Keratinocyte (primary cell): ENCODE measurements around the gene VSIR. TPM values are rescaled to one million over a fixed set of nuclear protein-coding genes. Genes with fewer than 3 reads are reported as not detected.

ENCODE experiments used
- DNase-seq: peaks from one replicate; pipeline ENCODE4 v3.0.0-alpha.2; 2011; ENCODE audit warnings: low read depth, missing footprints, low spot score
- FAIRE-seq: peaks from 2 replicates; lab custom pipeline; 2011; peaks lifted over from hg19 to GRCh38; lab: Jason Lieb, UNC
- H2AFZ ChIP-seq: 2 replicates; pipeline ENCODE4 v1.6.0; 2012; ENCODE audit warnings: low read length, control low read depth, inconsistent platforms; ENCODE audit not compliant: control insufficient read depth
- H3K27ac ChIP-seq: 2 replicates; pipeline ENCODE4 v1.5.1; 2011; ENCODE audit warnings: low read length; ENCODE audit not compliant: control insufficient read depth, insufficient read depth
- H3K27me3 ChIP-seq: 3 replicates; pipeline ENCODE4 v1.6.0; 2011; ENCODE audit warnings: low read length; ENCODE audit not compliant: control insufficient read depth, insufficient read depth; ENCODE audit errors: extremely low read depth
- H3K36me3 ChIP-seq, 2 experiments: 2 replicates in 1 of 2; 3 replicates in 1 of 2; pipeline ENCODE4 v1.5.1; 2011; ENCODE audit warnings: low read length in 2 of 2, mild to moderate bottlenecking in 1 of 2; ENCODE audit not compliant: control insufficient read depth in 2 of 2, insufficient read depth in 2 of 2; ENCODE audit errors: extremely low read depth in 1 of 2
- H3K4me1 ChIP-seq: 3 replicates; pipeline ENCODE4 v1.5.1; 2011; ENCODE audit warnings: low read length; ENCODE audit not compliant: control insufficient read depth, insufficient read depth; ENCODE audit errors: extremely low read depth
- H3K4me2 ChIP-seq: 3 replicates; pipeline ENCODE4 v1.6.0; 2011; ENCODE audit warnings: low read depth, low read length; ENCODE audit not compliant: control insufficient read depth, insufficient read depth; ENCODE audit errors: extremely low read depth
- H3K4me3 ChIP-seq, 3 experiments: fragments of 200-600 bp in 1 of 3; sonication (generic) in 1 of 3; 2 replicates in 2 of 3; 3 replicates in 1 of 3; pipeline ENCODE4 v1.5.1; 2011 to 2016; ENCODE audit warnings: low read length in 3 of 3, mild to moderate bottlenecking in 3 of 3, control low read depth in 2 of 3, inconsistent platforms in 1 of 3, low read depth in 1 of 3, mixed read lengths in 1 of 3, mixed run types in 1 of 3, moderate library complexity in 1 of 3; ENCODE audit not compliant: control insufficient read depth in 2 of 3, insufficient read depth in 2 of 3; ENCODE audit errors: extremely low read depth in 1 of 3
- H3K79me2 ChIP-seq: 2 replicates; pipeline ENCODE4 v1.6.0; 2012; ENCODE audit warnings: low read length; ENCODE audit not compliant: control insufficient read depth, insufficient read depth
- H3K9ac ChIP-seq: 3 replicates; pipeline ENCODE4 v1.6.0; 2011; ENCODE audit warnings: low read length; ENCODE audit not compliant: control insufficient read depth, insufficient read depth; ENCODE audit errors: extremely low read depth
- H3K9me1 ChIP-seq: 3 replicates; pipeline ENCODE4 v1.6.0; 2011; ENCODE audit warnings: low read length; ENCODE audit not compliant: control insufficient read depth, insufficient read depth; ENCODE audit errors: extremely low read depth
- H3K9me3 ChIP-seq: 2 replicates; pipeline ENCODE4 v1.5.1; 2012; ENCODE audit warnings: low read depth, low read length; ENCODE audit not compliant: control insufficient read depth
- H4K20me1 ChIP-seq: 3 replicates; pipeline ENCODE4 v1.6.0; 2011; ENCODE audit warnings: low read length; ENCODE audit not compliant: control insufficient read depth, insufficient read depth; ENCODE audit errors: extremely low read depth
- EZH2 ChIP-seq: IDR thresholded peaks from one replicate; pipeline ENCODE4 v1.6.1; 2012; ENCODE audit warnings: inconsistent platforms, mild to moderate bottlenecking, low read length, moderate library complexity
- dilution Hi-C: fragments of 300-500 bp; cut with MboI; formaldehyde crosslinking; loops from one replicate; pipeline ENCODE4 v1.7.0; 2020; ENCODE audit warnings: low sequenced_read_pairs; ENCODE audit not compliant: extremely low pct_ligation_motif_present
- polyA plus RNA-seq, 5 experiments: library from polyadenylated mRNA; depleted of rRNA in 3 of 5; stranded (reverse) in 3 of 5; stranded (forward) in 1 of 5; unstranded in 1 of 5; fragments of >200 nt; gene quantifications; 1 replicate in 1 of 5; 2 replicates in 3 of 5; 3 replicates in 1 of 5; pipeline versions ENCODE4 v1.2.1 to v1.2.3, GENCODE V29; 2011 to 2012; ENCODE audit warnings: missing spikeins in 2 of 5, low read depth in 1 of 5, low replicate concordance in 1 of 5
- TF ChIP-seq, protein P1 (sequence below), 3 experiments: IDR thresholded peaks in 1 of 3; conservative IDR thresholded peaks in 1 of 3; optimal IDR thresholded peaks in 1 of 3; 2 replicates in 2 of 3; 3 replicates in 1 of 3; pipeline versions ENCODE3 to v1.5.1; 2011; ENCODE audit warnings: low read length in 3 of 3, mild to moderate bottlenecking in 3 of 3, moderate library complexity in 2 of 3, control low read depth in 1 of 3, inconsistent platforms in 1 of 3; ENCODE audit not compliant: insufficient read depth in 2 of 3; ENCODE audit errors: extremely low read depth in 1 of 3

The VSIR gene
- polyA plus RNA-seq, 1 donor (not counting 4 experiments of a cell fraction or from before 2014, with no cell fraction given): 8.1 TPM

DNA sequence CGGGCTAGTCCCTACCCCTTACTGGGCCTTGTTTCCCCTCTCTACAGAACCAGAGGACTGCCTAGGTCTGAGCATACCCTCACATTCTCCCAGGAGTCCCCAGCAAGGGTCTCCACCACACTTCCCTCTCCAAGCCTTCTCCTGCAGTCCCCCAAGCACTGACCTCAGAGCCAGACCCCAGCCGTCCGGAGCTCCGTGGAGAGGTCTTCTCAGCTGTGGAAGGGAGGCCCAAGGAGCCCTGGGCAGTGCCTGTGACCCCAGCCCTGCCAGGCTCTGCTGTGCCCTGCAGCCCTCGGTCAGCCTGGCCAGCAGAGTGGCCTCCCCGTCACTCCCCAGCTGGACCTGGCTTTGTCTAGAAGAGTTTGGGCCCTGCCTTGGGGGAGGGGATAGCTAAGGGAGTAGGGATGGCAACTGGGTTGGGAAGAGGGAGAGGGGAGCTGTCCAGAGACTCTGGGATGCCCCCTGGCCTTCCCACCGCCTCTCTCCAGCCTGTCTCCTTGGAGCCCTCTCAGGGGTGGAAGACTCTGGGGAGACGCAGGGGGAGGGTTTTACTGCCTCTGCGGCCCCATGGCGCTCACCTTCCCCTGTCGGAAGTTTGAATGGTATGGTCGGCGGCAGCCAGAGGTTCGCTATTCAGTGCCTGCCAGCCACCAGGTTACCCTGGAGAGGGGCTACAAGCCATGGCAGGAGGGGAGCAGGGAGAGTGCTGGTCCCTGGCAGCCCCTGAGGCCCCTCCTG, 53.7 kb downstream of the VSIR start, which contains the start of gene C10orf105:
Gene C10orf105, minus strand, starts transcription at position 315 of the 738 bp plus-strand sequence. CDS start 3,441 bp downstream, outside the sequence.
- H3K36me3 ChIP-seq: no peaks in the 10 kb centered on the region
- no peaks in the 10 kb centered on the region for H3K79me2 ChIP-seq
- dilution Hi-C loops: no loop called here
- H3K4me3 ChIP-seq: no peak within 1 kb of the TSS
- no peak for FAIRE-seq
- peaks cover 3% of the 10 kb centered on the region for H3K4me1 ChIP-seq
- no peak within 1 kb of the TSS for H3K4me2 ChIP-seq
- TF ChIP-seq, protein P1, sequence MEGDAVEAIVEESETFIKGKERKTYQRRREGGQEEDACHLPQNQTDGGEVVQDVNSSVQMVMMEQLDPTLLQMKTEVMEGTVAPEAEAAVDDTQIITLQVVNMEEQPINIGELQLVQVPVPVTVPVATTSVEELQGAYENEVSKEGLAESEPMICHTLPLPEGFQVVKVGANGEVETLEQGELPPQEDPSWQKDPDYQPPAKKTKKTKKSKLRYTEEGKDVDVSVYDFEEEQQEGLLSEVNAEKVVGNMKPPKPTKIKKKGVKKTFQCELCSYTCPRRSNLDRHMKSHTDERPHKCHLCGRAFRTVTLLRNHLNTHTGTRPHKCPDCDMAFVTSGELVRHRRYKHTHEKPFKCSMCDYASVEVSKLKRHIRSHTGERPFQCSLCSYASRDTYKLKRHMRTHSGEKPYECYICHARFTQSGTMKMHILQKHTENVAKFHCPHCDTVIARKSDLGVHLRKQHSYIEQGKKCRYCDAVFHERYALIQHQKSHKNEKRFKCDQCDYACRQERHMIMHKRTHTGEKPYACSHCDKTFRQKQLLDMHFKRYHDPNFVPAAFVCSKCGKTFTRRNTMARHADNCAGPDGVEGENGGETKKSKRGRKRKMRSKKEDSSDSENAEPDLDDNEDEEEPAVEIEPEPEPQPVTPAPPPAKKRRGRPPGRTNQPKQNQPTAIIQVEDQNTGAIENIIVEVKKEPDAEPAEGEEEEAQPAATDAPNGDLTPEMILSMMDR (optimal IDR thresholded peaks at IDR 0.05 in 1 of 3, IDR thresholded peaks at IDR 0.05 in 1 of 3, conservative IDR thresholded peaks at IDR 0.05 in 1 of 3; ENCODE audit: extremely low read depth in 1 of 3, insufficient read depth in 2 of 3, low read length in 3 of 3): no peak
- TF ChIP-seq EZH2: no peak
- H3K9me3 ChIP-seq: no peaks in the 10 kb centered on the region
- no peak within 1 kb of the TSS for H3K27ac ChIP-seq
- H3K27me3 ChIP-seq: no peaks in the 10 kb centered on the region
- no peak within 1 kb of the TSS for H2AFZ ChIP-seq
- no peaks in the 10 kb centered on the region for H4K20me1 ChIP-seq
- no peak within 1 kb of the TSS for H3K9ac ChIP-seq
- DNase-seq: no peak
- no peaks in the 10 kb centered on the region for H3K9me1 ChIP-seq

DNA sequence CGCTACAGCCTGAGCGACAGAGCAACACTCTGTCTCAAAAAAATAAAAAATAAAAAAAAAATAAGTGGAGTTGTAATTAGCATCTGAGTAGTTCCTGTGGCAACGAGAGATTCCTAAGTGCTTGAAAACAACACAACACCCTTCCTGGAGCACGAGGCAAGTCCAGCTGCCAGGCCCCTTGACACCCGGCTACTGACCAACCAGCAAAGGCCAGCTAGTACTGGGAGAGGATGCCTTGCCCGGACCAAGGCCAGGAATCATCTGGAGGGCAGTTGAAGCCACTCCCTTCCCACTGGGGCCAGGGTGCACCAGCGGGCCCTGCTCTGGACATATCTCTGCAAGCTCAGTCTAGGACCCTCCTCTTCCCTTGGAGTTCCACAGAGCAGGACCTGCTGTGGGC, 54.3 kb downstream of the VSIR start:
- Histone ChIP-seq H3K79me2 (no peaks in the 10 kb centered on the region), H3K27me3 (no peaks in the 10 kb centered on the region), H3K36me3 (no peaks in the 10 kb centered on the region), H3K9me1 (no peaks in the 10 kb centered on the region), H3K4me1 (peaks cover 8% of the 10 kb centered on the region), H3K4me3 (no peak overlapping the region), H3K9me3 (no peaks in the 10 kb centered on the region), H2AFZ (no peak overlapping the region), H3K9ac (no peak overlapping the region), H4K20me1 (no peaks in the 10 kb centered on the region), H3K4me2 (no peak overlapping the region), H3K27ac (no peak overlapping the region)
- no peak for FAIRE-seq
- TF ChIP-seq, protein P1 (optimal IDR thresholded peaks at IDR 0.05 in 1 of 3, IDR thresholded peaks at IDR 0.05 in 1 of 3, conservative IDR thresholded peaks at IDR 0.05 in 1 of 3; ENCODE audit: extremely low read depth in 1 of 3, insufficient read depth in 2 of 3, low read length in 3 of 3): no peak
- no peak for TF ChIP-seq EZH2
- no peak for DNase-seq
- dilution Hi-C loops: no loop called here
